Left ventricle myocardium superior (tissue), 1 donor: ENCODE measurements around the gene SPECC1L. TPM values are rescaled to one million over a fixed set of nuclear protein-coding genes. Genes with fewer than 3 reads are reported as not detected.

Experiments used
- ATAC-seq: fragments of 200-7000 bp; cut with Tn5 transposase; one replicate; pipeline ENCODE4 v1.9.1; 2020; ENCODE audit warnings: mild to moderate bottlenecking, moderate library complexity
- DNase-seq: peaks from one replicate; pipeline ENCODE4 v3.0.0-alpha.2; 2020
- intact Hi-C: fragments of 100-400 bp; cut with micrococcal nuclease; formaldehyde crosslinking; loops from one replicate; pipeline ENCODE4 v1.11.0; 2022
- total RNA-seq: library from RNA; stranded (reverse); fragmentation: NEBNext Ultra II Directional; extraction: Animal tissue kit (Norgen Biotek cat#: 25700); gene quantifications from one replicate; pipeline ENCODE4 v1.2.1, GENCODE V29; 2021
- donor health status: DM: no; HTN: yes; CAD: no; lungs with severe emphysema.

SPECC1L gene
- total RNA-seq, 1 donor from 2014 or later: 52.0 TPM

GRCh38 chr22:24428751-24429410, 158.2 kb downstream of the SPECC1L start:
- peak; percentile 18 for DNase-seq
- intact Hi-C loops: loop anchor here (10.0 kb wide), 1 partner anchor 76 kb away; no protein-coding TSS in a partner anchor
- ATAC-seq: no peak

- DNase-seq: peak; percentile 77
- intact Hi-C loops: loop anchor here (10.0 kb wide), 1 partner anchor 75 kb away; no protein-coding TSS in a partner anchor
These were observed 159.1 kb downstream of the SPECC1L start for GRCh38 chr22:24429411-24430365.

GRCh38 chr22:24430431-24431308, 160.0 kb downstream of the SPECC1L start:
- ATAC-seq (no peak), DNase-seq (peak; percentile 27)
- intact Hi-C loops: no loop called here

More at GRCh38 chr22:24429411-24430365, 159.1 kb downstream of the SPECC1L start:
- peak; percentile 22 for ATAC-seq

GRCh38 chr22:24431309-24432034, 160.8 kb downstream of the SPECC1L start:
- ATAC-seq: no peak
- no peak for DNase-seq
- intact Hi-C loops: no loop called here

GRCh38 chr22:24432059-24432853, 161.6 kb downstream of the SPECC1L start:
- ATAC-seq: peak; percentile 68

GRCh38 chr22:24433001-24433827, 162.6 kb downstream of the SPECC1L start:
- intact Hi-C loops: no loop called here
- DNase-seq: peak; percentile 32

More at GRCh38 chr22:24432059-24432853, 161.6 kb downstream of the SPECC1L start:
- intact Hi-C loops: no loop called here
- peak; percentile 86 for DNase-seq

GRCh38 chr22:24433828-24434470, 163.3 kb downstream of the SPECC1L start:
- intact Hi-C loops: no loop called here
- DNase-seq (peak; percentile 50), ATAC-seq (peak; percentile 16)

More at GRCh38 chr22:24433001-24433827, 162.6 kb downstream of the SPECC1L start:
- ATAC-seq: no peak

GRCh38 chr22:24434471-24435322, 164.1 kb downstream of the SPECC1L start:
- intact Hi-C loops: no loop called here
- ATAC-seq (peak; percentile 16), DNase-seq (peak; percentile 49)

- ATAC-seq (no peak), DNase-seq (no peak)
- intact Hi-C loops: no loop called here
These were observed 164.7 kb downstream of the SPECC1L start for GRCh38 chr22:24435323-24435645.

- intact Hi-C loops: no loop called here
- ATAC-seq: peak; percentile 15
- DNase-seq: peak; percentile 38
These were observed 165.3 kb downstream of the SPECC1L start for GRCh38 chr22:24435861-24436371.

- ATAC-seq (no peak), DNase-seq (no peak)
- intact Hi-C loops: no loop called here
These were observed 165.9 kb downstream of the SPECC1L start for GRCh38 chr22:24436553-24436952.

GRCh38 chr22:24437091-24437490, 166.5 kb downstream of the SPECC1L start:
- no peak for DNase-seq
- intact Hi-C loops: no loop called here

GRCh38 chr22:24437741-24438328, 167.2 kb downstream of the SPECC1L start:
- intact Hi-C loops: no loop called here
- no peak for DNase-seq
- no peak for ATAC-seq

More at GRCh38 chr22:24437091-24437490, 166.5 kb downstream of the SPECC1L start:
- no peak for ATAC-seq

GRCh38 chr22:24440270-24440717, 169.7 kb downstream of the SPECC1L start:
- DNase-seq: no peak
- intact Hi-C loops: no loop called here
- no peak for ATAC-seq
